Stimulated activated CD8-positive, alpha-beta memory T cell treated with anti-CD3 and anti-CD28 coated beads, Interleukin-15, amount 100 ng/mL, for 1 hour (primary cell): ENCODE results near the gene CFAP100.

Experiments
- DNase-seq: peaks from one replicate; pipeline ENCODE4 v3.0.0-alpha.2; 2020; ENCODE audit warnings: low read depth

CFAP100 gene

GRCh38 chr3:126356373-126357264 lies 38.1 kb upstream of the CFAP100 start:
- no peak for DNase-seq

GRCh38 chr3:126357295-126358037 lies 37.2 kb upstream of the CFAP100 start, which contains the start of gene KLF15:
Gene KLF15 (minus strand): TSS chr3:126357408. CDS start chr3:126352922, 4,486 bp downstream.
- peak; percentile 51 for DNase-seq

- no peak for DNase-seq
These were observed 36.5 kb upstream of the CFAP100 start for GRCh38 chr3:126358038-126358815.

GRCh38 chr3:126358816-126359181 lies 35.9 kb upstream of the CFAP100 start:
- DNase-seq = no peak

GRCh38 chr3:126360046-126360713 lies 34.5 kb upstream of the CFAP100 start:
- no peak for DNase-seq

GRCh38 chr3:126360714-126361060 lies 34.0 kb upstream of the CFAP100 start:
- DNase-seq = no peak

- no peak for DNase-seq
These were observed 33.5 kb upstream of the CFAP100 start for GRCh38 chr3:126361211-126361610.

GRCh38 chr3:126364130-126364695 lies 30.5 kb upstream of the CFAP100 start:
- DNase-seq = no peak

GRCh38 chr3:126364731-126365301 lies 29.9 kb upstream of the CFAP100 start:
- DNase-seq = no peak

GRCh38 chr3:126365351-126366277 lies 29.1 kb upstream of the CFAP100 start:
- DNase-seq = no peak

- DNase-seq = no peak
These were observed 27.3 kb upstream of the CFAP100 start for GRCh38 chr3:126367316-126367805.

GRCh38 chr3:126369490-126369889 lies 25.2 kb upstream of the CFAP100 start:
- DNase-seq = no peak

GRCh38 chr3:126370055-126370454 lies 24.7 kb upstream of the CFAP100 start:
- no peak for DNase-seq

GRCh38 chr3:126370606-126371005 lies 24.1 kb upstream of the CFAP100 start:
- DNase-seq = no peak

- DNase-seq = no peak
These were observed 23.5 kb upstream of the CFAP100 start for GRCh38 chr3:126371096-126371705.

GRCh38 chr3:126372413-126373145 lies 22.1 kb upstream of the CFAP100 start:
- DNase-seq = no peak

- DNase-seq = no peak
These were observed 21.5 kb upstream of the CFAP100 start for GRCh38 chr3:126373146-126373613.
